HG03520 (cell line): ENCODE measurements around the gene ATP11A.
A peak's percentile ranks its signal among the peaks of the same experiment; 100 is the strongest.
"Not testable (repeated sequence)": the region's sequence is repeated elsewhere in the genome, so short reads cannot be mapped to it uniquely, and the experiment has no call there.

Experiments used
- ATAC-seq: cut with Tn5 transposase; IDR thresholded peaks from one replicate; pipeline ENCODE4 v1.9.1; 2021; ENCODE audit warnings: mild to moderate bottlenecking, moderate library complexity; ENCODE audit not compliant: unreplicated experiment

Gene ATP11A

DNA sequence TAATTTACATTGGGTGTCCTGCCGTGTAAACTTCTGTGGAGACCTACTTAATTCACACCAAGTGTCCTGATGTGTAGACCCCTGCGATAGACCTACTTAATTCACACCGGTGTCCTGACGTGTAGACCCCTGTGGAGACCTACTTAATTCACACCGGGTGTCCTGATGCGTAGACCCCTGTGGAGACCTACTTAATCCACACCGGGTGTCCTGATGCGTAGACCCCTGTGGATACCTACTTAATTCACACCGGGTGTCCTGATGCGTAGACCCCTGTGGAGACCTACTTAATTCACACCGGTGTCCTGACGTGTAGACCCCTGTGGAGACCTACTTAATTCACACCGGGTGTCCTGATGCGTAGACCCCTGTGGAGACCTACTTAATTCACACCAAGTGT, 97.0 kb downstream of the ATP11A start:
- not testable (repeated sequence) for ATAC-seq

DNA sequence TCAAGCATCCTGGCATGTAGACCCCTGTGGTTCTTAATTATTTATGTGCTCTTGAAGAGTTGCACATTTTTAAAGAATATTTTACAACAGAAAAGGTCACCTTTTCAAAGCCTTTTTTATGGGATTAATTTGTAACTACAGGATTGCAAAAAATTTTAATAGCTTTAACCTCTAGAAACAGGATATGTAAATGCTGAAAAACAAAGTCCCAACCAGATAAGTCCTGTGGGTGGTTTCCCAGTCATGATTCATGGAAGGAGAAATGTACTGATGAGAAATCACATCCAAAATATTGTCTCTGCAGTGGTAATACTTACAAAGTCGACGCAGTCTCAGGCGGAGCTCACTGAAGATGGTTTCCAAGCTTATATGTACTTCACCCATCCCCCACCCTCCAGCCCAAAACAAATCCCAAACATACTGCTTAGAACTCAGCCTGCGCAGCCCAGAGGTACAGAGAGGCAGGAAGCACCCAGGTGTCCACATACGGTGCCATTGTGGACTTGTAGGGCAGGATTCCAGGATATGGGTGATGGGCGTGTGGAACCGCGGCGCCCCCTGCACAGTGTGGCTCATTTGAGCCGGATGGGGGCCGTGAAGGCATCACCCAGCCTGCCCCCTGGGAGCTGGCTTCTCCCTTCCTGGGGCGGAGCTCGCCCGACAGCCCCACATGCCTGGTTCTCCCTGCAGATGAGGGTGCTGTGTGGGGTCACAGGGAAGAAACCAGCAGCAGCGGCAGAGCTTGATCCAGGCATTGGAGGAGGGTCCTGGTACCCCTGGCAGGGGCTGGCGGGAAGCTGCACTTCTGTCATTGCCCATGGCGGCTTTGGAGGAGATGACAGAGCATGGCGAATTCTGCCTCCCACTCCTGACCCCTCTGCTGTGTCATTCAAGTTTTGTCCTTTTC, 101.2 kb downstream of the ATP11A start:
- no peak for ATAC-seq

DNA sequence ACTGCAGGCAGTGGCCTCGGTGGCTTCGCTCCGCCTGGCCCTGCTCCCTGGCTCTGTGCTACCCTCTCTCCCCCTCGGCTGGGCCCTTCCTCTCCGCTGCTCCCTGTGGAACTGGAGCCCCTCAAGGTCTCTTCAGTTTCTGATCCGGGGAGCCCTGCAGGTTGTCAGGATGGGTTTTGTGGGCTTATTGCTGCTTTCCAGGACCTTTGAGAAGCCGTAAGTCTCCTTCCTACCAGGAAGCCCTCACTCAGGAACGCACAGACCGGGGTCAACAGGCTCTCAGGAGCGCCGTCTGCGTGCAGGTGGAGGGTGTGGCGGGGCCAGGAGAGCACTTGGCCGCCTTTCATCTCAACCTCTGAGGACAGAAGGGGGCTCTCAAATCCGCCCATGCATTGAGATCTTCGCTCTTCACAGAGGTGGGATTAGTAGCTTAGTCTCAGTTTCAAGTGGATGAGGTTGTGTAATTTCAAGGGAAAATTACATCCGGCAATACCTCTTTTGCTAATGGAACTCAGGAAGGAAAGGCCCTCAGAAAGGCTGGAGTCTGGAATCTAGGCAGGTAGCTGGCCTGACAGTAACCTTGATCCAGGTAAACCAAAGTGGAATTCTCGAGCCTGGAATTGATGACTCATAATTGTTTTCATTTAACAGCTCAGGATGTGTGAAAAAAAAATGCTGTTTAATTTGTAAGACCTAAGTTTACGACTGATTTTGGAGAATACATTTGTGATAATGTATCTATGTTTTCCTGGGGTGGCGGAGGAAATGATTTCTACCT, 102.0 kb downstream of the ATP11A start:
- ATAC-seq, result no peak

DNA sequence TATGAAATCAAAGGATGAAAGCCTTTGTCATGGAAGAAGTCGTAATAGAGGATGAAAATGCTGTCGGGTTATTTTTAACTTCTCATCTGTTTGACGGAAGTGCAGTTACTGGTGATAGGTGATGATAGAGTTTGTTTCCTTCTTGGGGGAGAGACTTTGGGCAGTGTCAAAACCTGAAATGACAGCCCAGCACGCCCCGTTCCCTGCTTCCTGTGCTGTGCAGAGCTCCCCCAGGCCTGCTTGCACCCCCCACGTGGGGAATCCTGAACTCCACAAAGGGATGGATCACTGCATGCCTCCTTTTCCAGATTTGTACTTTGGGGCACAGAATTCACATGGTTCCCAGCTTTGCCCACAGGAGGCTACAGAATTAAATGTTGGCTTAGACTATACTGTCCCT, 102.7 kb downstream of the ATP11A start:
- ATAC-seq, result no peak

DNA sequence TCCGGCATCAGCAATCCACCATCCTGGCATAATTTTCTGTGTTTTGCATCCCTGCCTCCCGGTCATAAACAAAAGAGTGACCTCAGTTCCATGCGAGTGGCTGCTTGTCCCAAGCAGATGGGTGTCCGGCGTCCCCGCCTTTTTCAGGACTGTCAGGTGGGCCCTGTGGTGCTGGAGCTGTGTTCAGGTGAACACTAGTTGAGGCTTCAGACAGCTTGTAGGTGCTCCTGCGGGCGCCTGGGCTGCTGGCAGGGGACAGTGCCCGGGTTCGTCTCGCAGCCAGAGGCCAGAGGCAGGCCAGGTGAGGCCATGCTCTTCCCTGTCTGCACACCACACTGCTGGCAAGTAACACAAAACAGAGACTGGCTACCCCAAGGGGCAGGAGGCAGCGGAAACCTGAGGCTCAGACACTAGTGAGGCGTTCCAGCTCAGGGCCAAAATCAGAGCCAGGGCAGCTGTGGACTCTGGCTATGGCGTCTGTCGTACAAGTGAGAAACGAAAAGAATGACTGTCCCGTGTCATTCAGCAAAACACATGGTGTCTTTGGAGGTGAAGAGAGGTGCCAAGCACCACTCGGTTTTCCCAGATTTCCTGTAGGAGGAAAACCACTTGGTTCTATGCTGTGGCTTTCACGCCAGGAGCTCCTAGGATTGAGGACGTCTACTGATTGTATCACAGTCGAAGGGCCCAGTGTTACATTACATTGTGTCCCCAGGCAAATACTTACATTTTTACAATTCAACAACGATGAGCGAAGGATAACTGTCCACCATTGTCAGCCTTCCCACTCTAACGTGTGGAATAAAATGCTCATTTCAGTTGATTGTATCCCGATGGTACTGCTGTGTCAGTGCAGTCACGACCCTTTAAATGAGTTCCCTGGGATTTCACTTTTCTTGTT, 104.0 kb downstream of the ATP11A start:
- ATAC-seq, result no peak

DNA sequence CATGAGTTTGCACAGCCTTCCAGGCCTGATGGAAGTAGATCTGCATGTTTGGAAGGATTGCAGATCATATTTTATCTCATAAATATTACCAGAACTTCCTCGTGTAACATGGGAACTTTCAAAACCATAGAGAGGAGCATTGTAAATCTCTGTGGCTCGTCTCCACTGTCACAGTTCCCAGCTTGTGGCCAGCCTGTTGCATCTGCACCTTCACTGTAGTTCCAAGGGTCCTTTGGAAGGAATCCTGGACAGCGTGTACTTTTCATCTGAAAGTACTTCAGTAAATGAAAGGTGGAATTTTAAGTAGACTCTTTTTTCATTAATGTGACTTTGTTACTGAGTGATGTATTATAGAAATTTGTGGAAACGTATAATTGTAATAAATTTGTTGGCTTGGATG, 105.4 kb downstream of the ATP11A start:
- no peak for ATAC-seq

DNA sequence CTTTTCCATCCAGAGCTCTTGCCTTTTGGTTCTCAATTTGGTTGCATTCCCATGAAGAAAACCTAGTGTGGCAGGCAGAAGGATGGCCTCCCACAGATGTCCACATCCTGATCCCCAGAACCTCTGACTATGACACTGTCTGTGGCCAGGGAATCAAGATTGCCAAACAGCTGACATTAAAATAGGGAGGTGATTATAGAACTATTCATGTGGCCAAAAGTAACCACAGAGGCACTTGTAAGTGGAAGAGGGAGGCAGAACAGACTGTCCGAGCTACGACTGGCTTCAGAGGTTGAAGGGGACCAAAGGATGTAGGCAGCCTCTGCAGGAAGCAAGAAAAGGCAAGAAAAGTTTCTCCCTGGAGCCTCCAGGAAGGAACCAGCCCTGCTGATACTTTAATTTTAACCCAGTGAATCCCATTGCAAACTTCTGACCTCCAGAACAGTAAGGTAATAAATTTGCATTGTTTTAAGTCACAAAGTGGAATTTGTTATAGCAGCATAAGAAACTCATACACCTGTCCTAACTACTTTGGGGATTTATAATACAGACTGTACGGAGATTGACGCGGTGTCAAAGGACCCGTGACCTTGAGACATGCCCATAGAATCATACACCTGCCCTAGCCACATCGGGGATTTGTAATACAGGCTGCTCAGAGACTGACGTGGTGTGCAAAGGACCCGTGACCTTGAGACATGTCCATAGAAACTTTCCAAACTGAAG, 106.5 kb downstream of the ATP11A start:
- ATAC-seq, result no peak

DNA sequence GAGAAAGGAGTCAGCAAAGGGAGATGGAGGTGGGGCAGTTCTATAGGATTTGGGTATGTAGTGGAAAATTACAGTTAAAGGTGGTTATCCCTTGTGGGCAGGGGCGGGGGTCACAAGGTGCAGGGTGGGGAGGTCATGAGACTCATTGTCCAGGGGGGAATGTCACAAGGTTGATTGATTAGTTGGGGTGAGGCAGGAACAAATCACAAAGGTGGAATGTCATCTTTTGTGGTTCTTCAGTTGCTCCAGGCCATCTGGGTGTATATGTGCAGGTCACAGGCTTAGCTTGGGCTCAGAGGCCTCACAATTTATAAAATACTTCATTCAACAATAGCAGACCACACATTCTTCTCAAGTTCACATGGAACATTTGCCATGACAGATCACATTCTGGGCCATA, 109.6 kb downstream of the ATP11A start:
- no peak for ATAC-seq

DNA sequence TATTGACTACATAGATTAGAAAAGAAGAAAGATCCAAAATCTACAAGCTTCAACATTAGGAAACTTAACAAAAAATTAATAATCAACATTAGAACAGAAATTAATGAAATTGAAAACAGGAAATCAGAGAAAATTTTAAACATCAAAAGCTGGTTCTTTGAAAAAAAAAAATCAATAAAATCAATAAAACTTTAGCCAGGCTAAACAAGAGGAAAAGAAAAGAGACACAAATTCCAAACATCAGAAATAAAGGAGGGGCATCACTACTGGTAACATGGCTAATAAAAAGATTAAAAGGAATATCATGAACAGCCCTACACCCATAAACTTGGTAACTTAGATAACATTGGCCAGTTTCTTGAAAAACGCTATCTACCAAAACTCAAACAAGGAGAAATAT, 110.2 kb downstream of the ATP11A start:
- ATAC-seq, result no peak

DNA sequence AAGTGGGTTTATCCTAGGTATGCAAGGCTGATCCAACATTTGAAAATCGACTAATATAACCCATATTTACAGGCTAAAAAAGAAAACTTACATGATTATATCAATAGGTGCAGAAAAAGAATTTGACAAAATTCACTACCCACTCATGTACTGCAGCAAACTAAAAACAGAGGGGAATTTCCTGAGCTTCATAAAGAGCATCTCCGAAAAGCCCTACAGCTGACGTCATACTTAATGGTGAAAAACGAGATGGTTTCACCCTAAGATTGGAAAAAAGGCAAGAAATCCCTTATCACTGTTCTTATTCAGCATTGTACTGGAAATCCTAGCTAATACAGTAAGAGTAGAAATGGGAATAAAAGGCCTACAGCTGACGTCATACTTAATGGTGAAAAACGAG, 111.0 kb downstream of the ATP11A start:
- not testable (repeated sequence) for ATAC-seq

DNA sequence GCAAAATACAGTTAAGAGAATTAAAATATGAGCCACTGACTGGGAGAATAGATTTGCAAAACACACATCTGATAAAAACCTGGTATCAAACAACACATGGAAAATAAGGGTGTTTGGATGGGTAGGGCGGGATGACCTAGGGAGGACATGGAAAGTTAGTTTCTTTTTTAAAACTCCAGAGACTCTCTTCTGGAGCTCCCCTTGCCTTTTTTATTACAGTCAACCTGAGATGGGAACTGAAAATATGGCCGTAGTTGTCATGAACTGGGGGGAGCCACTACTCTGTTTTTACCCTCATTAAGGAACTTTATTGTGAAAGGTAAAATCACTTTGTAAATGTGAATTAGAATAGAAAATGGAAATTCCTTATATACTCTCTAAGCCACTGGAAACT, 113.0 kb downstream of the ATP11A start:
- peak; percentile 45 for ATAC-seq

DNA sequence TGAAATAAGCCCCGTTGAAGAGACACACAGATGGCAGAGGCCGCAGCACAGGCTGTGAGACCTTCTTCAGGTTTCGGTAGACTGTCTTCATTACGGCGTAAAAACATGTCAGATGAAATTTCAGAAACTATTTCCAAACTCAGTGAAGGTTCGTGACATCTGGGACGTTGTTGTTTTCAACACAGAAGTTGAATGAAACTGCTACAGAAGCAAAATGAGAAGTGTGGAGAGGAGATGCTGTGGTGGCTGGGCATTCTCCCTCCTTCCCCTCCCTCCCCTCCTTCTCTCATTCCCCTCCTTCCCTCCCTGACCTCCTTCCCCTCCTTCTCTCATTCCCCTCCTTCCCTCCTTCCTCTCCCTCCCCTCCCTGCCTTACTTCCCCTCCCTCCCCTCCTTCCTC, 113.6 kb downstream of the ATP11A start:
- peak; percentile 68 for ATAC-seq

DNA sequence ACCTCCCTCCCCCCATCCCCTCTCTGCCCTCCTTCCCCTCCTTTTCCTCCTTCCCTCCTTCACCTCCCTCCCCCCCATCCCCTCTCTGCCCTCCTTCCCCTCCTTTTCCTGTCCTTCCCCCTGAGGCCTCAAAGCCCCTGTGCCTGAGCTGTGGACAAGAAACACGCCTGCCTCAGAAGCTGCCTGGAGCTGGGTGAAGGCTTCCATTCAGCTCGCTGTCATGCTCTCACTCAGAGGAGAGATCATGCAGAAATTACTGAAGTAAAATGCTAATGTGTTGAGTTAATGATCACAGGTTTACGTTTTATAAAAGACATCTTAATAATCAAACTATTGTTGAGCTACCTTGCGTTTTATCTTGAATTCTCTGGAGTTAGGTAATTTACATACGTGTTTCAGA, 114.5 kb downstream of the ATP11A start:
- ATAC-seq, result no peak

DNA sequence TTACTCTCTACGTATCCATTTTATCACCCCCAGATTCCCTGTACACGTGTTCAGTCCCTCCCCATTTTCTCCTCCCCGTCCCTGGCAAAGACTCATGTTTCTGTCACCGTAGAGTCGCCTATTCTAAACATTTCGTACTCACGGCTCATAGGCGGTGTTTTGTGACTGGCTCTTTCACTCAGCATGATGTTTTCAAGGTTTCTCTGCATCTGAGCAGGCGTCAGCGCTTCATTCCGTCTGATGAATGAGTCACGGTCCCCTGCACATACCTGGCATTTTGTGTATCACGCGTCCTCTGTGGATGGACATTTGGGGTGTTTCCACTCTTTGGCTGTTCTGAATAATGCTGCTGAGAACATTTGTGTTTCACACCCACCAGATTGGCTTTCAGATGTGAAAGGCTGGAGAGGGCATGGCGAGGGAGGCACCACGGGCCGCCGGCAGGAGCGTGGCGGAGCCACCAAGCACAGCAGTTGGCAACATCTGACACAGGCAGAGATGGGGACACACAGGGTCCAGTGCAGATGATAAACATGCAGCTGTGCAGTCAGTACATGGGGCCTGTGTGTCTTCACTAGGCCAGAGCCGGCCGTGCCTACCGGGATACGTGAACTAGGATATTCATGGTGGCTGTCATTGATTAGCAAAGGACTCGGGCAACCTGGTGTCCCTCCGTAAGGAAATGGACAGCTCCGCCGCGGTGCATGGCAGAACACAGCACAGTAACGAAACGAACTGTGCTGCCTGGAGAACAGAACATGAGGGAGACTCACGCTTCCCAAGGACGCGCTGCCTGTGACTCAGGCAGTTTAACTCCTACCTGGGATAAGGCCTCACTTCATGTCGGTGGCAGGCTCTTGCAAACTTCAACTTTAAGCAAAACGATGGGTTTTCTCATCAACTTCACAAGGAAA, 117.2 kb downstream of the ATP11A start:
- ATAC-seq, result no peak

DNA sequence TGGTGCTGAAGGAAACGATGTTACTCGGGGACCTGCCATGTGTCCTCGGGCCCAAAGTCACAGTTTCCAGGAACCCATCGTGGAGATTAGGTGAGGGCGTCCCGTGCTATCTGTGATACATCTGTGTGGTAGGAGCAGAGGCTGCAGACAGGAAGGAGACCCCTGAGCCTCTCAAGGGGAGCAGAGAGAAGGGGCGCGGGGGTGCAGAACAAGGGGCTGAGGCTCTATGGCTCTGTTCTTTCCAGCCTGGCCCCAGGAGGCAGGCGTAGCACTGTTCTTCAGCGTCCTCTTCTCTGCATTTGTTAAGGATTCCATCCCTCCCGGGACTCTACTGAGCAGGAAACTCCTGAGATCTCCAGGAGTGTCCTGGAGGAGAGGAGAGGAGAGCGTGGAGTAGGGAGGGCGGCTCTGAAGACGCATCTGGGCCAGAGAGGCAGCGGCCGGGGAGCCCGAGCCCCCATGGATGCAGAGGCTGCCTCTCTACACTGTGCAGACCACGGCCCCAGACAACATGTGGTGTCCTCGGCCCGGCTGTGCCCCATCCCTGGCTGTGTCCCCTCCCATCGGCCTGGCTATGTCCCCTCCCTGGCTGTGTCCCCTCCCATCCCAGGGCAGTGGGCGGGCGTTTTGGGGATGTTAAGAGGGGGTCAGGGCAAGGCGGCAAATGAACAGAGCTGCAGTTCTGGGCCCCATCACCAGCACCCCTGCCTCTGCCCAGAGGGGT, 118.0 kb downstream of the ATP11A start:
- ATAC-seq, result no peak

DNA sequence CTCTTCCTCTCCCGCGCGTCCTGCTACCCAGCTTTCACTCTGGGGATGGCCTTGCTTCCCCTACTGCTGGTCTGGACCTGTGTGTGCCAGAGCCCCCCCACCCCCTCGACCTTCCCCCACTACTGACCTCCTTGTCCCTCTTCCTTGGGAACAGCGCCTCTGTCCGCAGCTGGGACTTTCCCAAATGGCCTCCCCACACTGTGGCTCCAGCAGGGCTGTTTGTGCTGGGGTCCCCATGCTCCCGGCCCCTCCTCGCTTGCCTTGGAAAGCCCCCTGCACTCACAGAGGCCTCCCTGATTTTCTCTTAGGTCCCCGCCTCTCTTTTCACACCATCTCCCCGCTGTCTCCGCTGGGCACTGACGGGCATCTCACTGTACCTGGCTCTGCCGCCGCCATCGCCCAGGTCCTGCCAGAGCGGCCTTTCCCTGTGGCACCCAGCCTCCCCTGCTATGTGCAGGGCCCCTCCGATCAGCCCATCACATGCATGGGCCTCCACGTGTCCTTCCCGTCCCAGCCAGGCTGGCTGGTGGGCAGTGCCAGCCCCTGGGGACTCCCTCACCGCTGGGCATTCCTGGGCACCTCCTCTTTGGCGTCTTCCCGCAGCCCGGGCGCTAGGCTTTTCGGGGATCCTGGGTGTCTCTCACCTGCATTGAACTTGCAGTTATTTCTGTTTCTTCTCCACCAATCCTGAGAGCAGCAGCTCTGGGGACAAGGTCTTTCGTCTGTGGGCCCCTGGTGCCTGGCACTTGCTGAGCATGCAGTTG, 118.7 kb downstream of the ATP11A start:
- ATAC-seq, result no peak

DNA sequence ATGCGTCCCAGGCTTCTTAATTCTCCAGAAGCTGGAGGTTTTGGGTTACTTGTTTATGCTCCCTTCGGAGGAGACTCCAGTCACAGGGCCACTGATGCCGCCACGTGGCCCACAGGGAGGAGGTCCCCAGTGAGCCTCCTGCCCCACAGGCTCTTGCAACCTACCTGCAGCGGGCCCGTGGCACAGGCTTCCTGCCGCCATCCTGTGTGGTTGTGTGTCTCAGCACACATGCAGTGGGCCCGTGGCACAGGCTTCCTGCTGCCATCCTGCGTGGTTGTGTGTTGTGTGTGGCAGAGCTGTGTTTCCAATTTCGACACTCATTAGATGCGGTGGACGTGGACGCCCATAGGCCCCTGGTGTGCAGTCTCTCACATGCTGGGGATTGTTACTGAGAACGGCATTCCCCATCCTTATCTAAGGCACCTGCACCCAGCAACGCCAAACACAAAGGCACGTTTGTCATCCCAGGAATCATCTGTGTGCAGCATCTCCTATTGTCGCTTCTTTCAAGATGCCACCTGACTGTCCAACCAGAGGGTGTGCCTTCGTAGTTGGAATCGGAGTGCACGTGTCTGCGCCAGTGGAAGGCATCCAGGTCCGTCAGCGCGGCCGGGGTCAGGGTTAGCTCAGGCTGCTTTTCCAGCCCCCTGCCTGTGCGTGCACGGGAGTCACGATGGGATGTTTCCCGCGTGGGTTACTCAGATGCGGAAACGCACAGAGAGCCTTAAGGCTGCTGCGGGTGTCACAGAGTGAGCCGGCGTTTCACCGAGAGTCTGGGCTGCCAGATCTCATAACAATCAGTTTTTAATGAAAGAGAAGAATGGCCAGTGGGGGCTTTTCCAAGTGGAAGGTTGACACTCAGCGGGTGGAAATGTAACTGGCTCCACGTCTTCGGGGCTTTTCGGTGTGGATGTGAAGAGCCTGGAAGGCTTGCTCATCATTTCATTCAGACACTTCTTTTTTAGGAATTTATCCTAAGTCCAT, 119.8 kb downstream of the ATP11A start:
- ATAC-seq, result no peak
